ENCODE measurements around the gene TERC.

DNA sequence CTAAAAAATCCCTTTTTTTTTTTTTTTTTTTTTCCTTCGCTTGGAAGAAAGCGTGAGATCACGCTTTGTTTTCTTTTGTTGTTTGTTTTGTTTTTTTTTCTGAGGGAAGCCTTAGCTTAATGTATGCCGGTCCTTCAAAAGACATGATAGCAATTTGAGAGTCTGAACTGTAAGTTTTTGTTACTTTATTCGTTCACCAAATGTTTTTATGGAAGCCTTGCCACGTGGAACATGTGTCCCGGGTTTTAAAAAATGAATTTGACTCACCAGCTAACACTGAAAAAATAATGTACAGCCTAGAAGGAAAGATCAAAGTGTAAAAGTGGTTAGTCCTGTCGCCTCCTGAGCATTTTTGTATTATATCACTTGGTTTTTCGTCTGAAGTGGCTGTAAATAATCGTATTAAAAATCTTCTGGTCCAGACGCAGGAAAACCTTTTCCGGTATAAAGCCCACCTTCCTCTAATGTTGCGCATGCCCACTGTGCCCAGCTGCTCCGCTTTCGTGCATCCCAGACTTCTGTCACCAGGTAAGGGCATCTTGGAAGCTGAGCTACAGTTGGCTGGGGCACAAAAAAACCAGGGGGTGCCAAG is 7.5 kb upstream of the TERC start:
- TF ChIP-seq, protein P1, sequence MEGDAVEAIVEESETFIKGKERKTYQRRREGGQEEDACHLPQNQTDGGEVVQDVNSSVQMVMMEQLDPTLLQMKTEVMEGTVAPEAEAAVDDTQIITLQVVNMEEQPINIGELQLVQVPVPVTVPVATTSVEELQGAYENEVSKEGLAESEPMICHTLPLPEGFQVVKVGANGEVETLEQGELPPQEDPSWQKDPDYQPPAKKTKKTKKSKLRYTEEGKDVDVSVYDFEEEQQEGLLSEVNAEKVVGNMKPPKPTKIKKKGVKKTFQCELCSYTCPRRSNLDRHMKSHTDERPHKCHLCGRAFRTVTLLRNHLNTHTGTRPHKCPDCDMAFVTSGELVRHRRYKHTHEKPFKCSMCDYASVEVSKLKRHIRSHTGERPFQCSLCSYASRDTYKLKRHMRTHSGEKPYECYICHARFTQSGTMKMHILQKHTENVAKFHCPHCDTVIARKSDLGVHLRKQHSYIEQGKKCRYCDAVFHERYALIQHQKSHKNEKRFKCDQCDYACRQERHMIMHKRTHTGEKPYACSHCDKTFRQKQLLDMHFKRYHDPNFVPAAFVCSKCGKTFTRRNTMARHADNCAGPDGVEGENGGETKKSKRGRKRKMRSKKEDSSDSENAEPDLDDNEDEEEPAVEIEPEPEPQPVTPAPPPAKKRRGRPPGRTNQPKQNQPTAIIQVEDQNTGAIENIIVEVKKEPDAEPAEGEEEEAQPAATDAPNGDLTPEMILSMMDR (IDR thresholded peaks at IDR 0.05; ENCODE audit: low read depth, low read length, poor library complexity, severe bottlenecking) = no peak
- TF ChIP-seq EZH2phosphoT487 (IDR thresholded peaks at IDR 0.05; ENCODE audit: borderline replicate concordance, low read length) = no peak
